PC-3 (cell line): ENCODE results near the gene C4orf50. TPM values are rescaled to one million over a fixed set of nuclear protein-coding genes. Genes with fewer than 3 reads are reported as not detected.

Source experiments
- ATAC-seq: fragments of 200-7000 bp; cut with Tn5 transposase; 2 replicates; pipeline ENCODE4 v1.9.1; 2020; ENCODE audit warnings: mild to moderate bottlenecking, moderate library complexity
- BruUV-seq: library from RNA; stranded (reverse); fragments of 400-500 nt; replicated peaks from 2 replicates; lab custom pipeline; 2021; lab: Mats Ljungman, UMichigan
- CTCF ChIA-PET: fragments of 300-600 bp; sonication (Branson Sonifier 250); formaldehyde crosslinking; loops from one replicate; lab custom pipeline; 2022; ENCODE audit warnings: antibody characterized with exemption; lab: Charles Lee
- POLR2A ChIA-PET: fragments of 300-600 bp; sonication (Branson Sonifier 250); formaldehyde crosslinking; loops from one replicate; lab custom pipeline; 2022; ENCODE audit warnings: antibody characterized with exemption; ENCODE audit not compliant: unreplicated experiment; lab: Charles Lee
- DNase-seq: peaks from one replicate; pipeline ENCODE4 v3.0.0-alpha.2; 2015
- H2AFZ ChIP-seq: fragments of 300-600 bp; sonication (generic); 2 replicates; pipeline ENCODE4 v1.6.0; 2016; ENCODE audit warnings: antibody characterized with exemption, low read length
- H3F3A ChIP-seq: fragments of 300-600 bp; sonication (generic); one replicate; pipeline ENCODE4 v1.6.0; 2017; ENCODE audit warnings: antibody characterized with exemption, low read length, control low read depth, mild to moderate bottlenecking; ENCODE audit not compliant: unreplicated experiment
- H3K27ac ChIP-seq: fragments of 300-600 bp; sonication (generic); 2 replicates; pipeline ENCODE4 v1.5.1; 2016; ENCODE audit warnings: mild to moderate bottlenecking, low read length
- H3K27me3 ChIP-seq: fragments of 300-600 bp; sonication (generic); 2 replicates; pipeline ENCODE4 v1.6.1; 2016; ENCODE audit warnings: low read length, mixed read lengths
- H3K36me3 ChIP-seq: fragments of 300-600 bp; sonication (generic); 2 replicates; pipeline ENCODE4 v1.6.1; 2016; ENCODE audit warnings: low read depth, mixed run types, low read length, mixed read lengths
- H3K4me1 ChIP-seq: fragments of 300-600 bp; sonication (generic); 2 replicates; pipeline ENCODE4 v1.5.1; 2016; ENCODE audit warnings: low read length; ENCODE audit not compliant: insufficient read depth
- H3K4me2 ChIP-seq: fragments of 300-600 bp; sonication (generic); 2 replicates; pipeline ENCODE4 v1.6.0; 2016; ENCODE audit warnings: low read length
- H3K4me3 ChIP-seq: fragments of 300-600 bp; sonication (generic); 2 replicates; pipeline ENCODE4 v1.5.1; 2016; ENCODE audit warnings: mild to moderate bottlenecking, low read length, mixed read lengths
- H3K79me2 ChIP-seq: fragments of 300-600 bp; sonication (generic); 2 replicates; pipeline ENCODE4 v1.6.1; 2017; ENCODE audit warnings: low read length, mixed read lengths
- H3K9ac ChIP-seq: fragments of 300-600 bp; sonication (generic); 2 replicates; pipeline ENCODE4 v1.6.0; 2016; ENCODE audit warnings: mild to moderate bottlenecking, low read length
- H3K9me2 ChIP-seq: fragments of 300-600 bp; sonication (generic); replicated peaks from 2 replicates; pipeline ENCODE4 v1.6.1; 2016; ENCODE audit warnings: mixed run types, low read length, mixed read lengths
- H3K9me3 ChIP-seq: fragments of 300-600 bp; sonication (generic); 2 replicates; pipeline ENCODE4 v1.6.1; 2016; ENCODE audit warnings: low read length, mixed read lengths
- H4K20me1 ChIP-seq: fragments of 300-600 bp; sonication (generic); 2 replicates; pipeline ENCODE4 v1.6.1; 2016; ENCODE audit warnings: low read length, mixed read lengths
- EZH2 ChIP-seq: fragments of 300-600 bp; sonication (generic); IDR thresholded peaks from one replicate; pipeline ENCODE4 v1.6.1; 2017; ENCODE audit warnings: antibody characterized with exemption, mild to moderate bottlenecking, low read length; ENCODE audit not compliant: unreplicated experiment
- EZH2phosphoT487 ChIP-seq: fragments of 300-600 bp; sonication (generic); IDR thresholded peaks from 2 replicates; pipeline ENCODE4 v1.6.1; 2018; ENCODE audit warnings: mild to moderate bottlenecking, antibody characterized with exemption, low read length, borderline replicate concordance
- intact Hi-C: fragments of 100-400 bp; cut with micrococcal nuclease; formaldehyde crosslinking; loops from 2 replicates; pipeline ENCODE4 v1.9.0; 2023
- total RNA-seq: library from RNA; depleted of rRNA; stranded (reverse); fragments of >200 nt; gene quantifications from 2 replicates; pipeline ENCODE4 v1.2.3, GENCODE V29; 2014
- TF ChIP-seq, protein P1 (sequence below): fragments of 300-600 bp; sonication (generic); conservative IDR thresholded peaks from 2 replicates; pipeline ENCODE4 v1.5.1; 2017; ENCODE audit warnings: antibody characterized with exemption, low read depth, mild to moderate bottlenecking, low read length

The C4orf50 gene
- total RNA-seq, 1 experiment from 2014 or later, result not detected

DNA sequence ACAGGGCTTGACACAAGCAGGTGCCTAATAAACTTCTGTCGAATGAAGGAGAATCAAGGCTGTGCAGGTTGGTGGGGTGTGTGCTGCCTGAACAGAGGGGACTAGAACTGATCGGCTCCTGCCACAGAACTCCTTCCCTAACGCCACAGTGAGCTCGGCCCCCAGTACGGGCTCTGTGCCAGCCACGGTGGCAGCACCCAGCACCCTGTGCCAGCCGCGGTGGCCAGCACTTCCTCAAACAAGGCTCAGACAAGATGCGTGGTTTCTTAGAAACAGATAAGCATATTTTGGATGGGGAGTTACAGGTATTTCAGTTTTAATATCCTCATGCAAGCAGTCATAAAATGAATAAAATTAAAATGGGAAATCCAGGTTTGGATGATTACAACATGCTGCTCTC is 26.0 kb upstream of the C4orf50 start:
- Histone ChIP-seq H3K27ac (no peak overlapping the region), H3F3A (no peaks in the 10 kb centered on the region), H3K9me3 (no peaks in the 10 kb centered on the region), H2AFZ (no peak overlapping the region), H3K4me1 (no peaks in the 10 kb centered on the region), H3K9ac (no peak overlapping the region), H4K20me1 (no peaks in the 10 kb centered on the region), H3K27me3 (peaks cover 16% of the 10 kb centered on the region), H3K36me3 (no peaks in the 10 kb centered on the region), H3K4me2 (no peak overlapping the region), H3K79me2 (no peaks in the 10 kb centered on the region), H3K4me3 (no peak overlapping the region), H3K9me2 (no peaks in the 10 kb centered on the region)
- no TSS peak for BruUV-seq
- POLR2A ChIA-PET, result no interaction called here
- ATAC-seq (no peak), DNase-seq (no peak)
- CTCF ChIA-PET, result no interaction called here
- intact Hi-C loops, result no loop called here
- TF ChIP-seq, protein P1, sequence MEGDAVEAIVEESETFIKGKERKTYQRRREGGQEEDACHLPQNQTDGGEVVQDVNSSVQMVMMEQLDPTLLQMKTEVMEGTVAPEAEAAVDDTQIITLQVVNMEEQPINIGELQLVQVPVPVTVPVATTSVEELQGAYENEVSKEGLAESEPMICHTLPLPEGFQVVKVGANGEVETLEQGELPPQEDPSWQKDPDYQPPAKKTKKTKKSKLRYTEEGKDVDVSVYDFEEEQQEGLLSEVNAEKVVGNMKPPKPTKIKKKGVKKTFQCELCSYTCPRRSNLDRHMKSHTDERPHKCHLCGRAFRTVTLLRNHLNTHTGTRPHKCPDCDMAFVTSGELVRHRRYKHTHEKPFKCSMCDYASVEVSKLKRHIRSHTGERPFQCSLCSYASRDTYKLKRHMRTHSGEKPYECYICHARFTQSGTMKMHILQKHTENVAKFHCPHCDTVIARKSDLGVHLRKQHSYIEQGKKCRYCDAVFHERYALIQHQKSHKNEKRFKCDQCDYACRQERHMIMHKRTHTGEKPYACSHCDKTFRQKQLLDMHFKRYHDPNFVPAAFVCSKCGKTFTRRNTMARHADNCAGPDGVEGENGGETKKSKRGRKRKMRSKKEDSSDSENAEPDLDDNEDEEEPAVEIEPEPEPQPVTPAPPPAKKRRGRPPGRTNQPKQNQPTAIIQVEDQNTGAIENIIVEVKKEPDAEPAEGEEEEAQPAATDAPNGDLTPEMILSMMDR, result no peak
- no peak for TF ChIP-seq EZH2phosphoT487
- TF ChIP-seq EZH2, result no peak

DNA sequence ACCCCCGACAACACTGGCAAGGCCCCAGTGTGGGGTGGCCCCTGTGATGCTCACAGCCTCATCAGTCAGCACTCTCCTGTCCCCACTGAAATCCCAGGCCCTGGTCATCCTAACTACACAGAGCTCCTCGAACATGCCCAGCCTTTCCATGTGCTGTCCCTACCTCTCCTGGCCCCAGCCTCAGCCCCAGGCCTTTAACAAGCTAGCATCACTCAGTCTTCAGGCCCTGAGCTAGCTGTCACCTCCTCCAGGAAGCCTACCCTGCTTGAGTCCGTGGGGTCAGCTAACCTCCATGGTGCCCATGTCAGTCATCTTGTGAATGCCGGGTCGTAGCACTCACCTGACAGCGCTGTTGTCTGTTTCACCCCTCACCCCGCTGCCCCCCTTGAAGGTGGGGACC is 25.6 kb upstream of the C4orf50 start:
- ChIA-PET CTCF (no interaction called here), POLR2A (no interaction called here)
- no peak for TF ChIP-seq EZH2phosphoT487
- TF ChIP-seq, protein P1, result no peak
- no peak for TF ChIP-seq EZH2
- no peaks in the 10 kb centered on the region for H3F3A ChIP-seq
- DNase-seq, result no peak
- intact Hi-C loops, result no loop called here
- no TSS peak for BruUV-seq
- no peaks in the 10 kb centered on the region for H3K79me2 ChIP-seq
- no peaks in the 10 kb centered on the region for H3K9me2 ChIP-seq
- H3K4me3 ChIP-seq, result no peak overlapping the region
- no peak overlapping the region for H3K4me2 ChIP-seq
- peaks cover 16% of the 10 kb centered on the region for H3K27me3 ChIP-seq
- H3K9me3 ChIP-seq, result no peaks in the 10 kb centered on the region
- H3K36me3 ChIP-seq, result no peaks in the 10 kb centered on the region
- H2AFZ ChIP-seq, result no peak overlapping the region
- no peak for ATAC-seq
- H3K9ac ChIP-seq, result no peak overlapping the region
- no peaks in the 10 kb centered on the region for H4K20me1 ChIP-seq
- no peaks in the 10 kb centered on the region for H3K4me1 ChIP-seq
- no peak overlapping the region for H3K27ac ChIP-seq

DNA sequence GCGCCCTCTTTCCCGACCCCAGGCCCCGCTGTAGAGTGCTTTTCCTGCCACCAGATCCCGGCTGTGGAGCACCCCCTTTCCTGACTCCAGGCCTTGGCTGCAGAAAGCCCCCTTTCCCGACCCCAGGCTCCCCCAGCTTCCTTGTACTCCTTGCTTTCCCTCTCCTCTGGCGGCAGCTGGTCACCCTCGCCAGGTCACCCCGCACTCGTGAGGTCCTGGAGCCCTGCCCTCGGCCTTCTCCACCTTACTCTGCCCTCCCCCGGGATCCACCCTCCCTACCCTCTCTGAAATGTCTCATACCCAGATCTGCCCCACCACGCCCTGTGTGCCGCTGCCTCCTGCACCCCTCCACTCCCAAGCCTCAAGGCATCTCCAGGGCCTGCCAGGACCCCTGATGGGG is 25.0 kb upstream of the C4orf50 start:
- no peaks in the 10 kb centered on the region for H4K20me1 ChIP-seq
- H3K9me2 ChIP-seq, result no peaks in the 10 kb centered on the region
- no peaks in the 10 kb centered on the region for H3K79me2 ChIP-seq
- H3K4me3 ChIP-seq, result no peak overlapping the region
- H3F3A ChIP-seq, result no peaks in the 10 kb centered on the region
- no peaks in the 10 kb centered on the region for H3K9me3 ChIP-seq
- ATAC-seq (no peak), DNase-seq (no peak)
- ChIA-PET CTCF (no interaction called here), POLR2A (no interaction called here)
- TF ChIP-seq EZH2, result no peak
- TF ChIP-seq, protein P1, result no peak
- no peak for TF ChIP-seq EZH2phosphoT487
- H2AFZ ChIP-seq, result no peak overlapping the region
- peaks cover 16% of the 10 kb centered on the region for H3K27me3 ChIP-seq
- H3K36me3 ChIP-seq, result no peaks in the 10 kb centered on the region
- no TSS peak for BruUV-seq
- H3K4me1 ChIP-seq, result no peaks in the 10 kb centered on the region
- intact Hi-C loops, result no loop called here
- no peak overlapping the region for H3K4me2 ChIP-seq
- no peak overlapping the region for H3K9ac ChIP-seq
- H3K27ac ChIP-seq, result no peak overlapping the region
